Measurements from ENCODE around the gene PLSCR4.

Gene PLSCR4

DNA sequence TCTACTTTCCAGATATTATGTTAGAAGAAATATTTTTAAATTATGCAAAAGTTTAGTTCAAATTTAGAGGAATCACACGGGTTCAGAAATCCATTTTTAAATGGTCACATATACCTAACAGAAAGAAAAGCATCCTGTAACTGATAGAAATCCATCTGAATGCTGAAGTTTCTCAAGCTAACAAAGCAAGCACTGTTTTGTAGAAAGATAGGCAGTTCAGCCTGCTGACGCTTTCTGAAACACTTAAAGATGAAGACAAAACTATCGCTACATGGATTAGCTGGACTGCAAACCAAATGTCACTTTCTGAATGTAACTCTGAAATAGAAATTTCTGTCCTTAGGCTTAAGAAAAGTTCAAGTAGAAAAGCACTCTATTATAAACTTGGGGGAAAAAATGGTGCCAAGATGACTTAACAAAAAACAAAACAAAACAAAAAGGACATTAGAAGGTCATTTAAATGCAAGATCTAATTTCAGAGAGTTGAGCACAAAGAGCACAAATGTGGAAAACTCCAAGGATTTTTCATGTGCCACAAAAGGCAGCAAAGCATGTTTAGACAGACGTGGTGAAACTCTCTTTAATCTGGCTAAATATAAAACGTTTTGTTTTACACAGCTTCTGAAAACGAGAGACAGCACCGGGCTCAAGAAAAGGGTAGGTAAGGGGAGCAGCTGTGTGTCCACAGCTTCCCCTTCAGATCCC, 91.1 kb downstream of the PLSCR4 start:
- no peak for DNase-seq

DNA sequence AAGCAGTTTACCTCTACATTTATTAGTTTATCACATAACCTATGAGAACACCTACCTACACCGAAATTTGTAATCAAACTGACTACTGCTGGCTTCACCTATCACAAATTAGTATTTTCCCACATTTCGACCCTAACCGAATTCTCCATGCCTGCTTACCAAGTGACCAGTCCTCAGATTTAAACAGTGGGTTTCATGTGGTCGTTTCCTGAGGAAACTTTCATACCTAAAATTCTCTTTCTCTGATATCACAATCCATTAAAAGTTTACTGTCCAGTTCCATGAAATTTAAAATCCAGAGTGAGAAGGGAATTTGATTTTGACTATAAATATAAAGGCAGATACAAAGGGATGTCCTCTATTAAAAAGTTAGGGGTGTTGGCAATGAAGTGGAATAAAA, 91.9 kb downstream of the PLSCR4 start:
- DNase-seq: no peak

DNA sequence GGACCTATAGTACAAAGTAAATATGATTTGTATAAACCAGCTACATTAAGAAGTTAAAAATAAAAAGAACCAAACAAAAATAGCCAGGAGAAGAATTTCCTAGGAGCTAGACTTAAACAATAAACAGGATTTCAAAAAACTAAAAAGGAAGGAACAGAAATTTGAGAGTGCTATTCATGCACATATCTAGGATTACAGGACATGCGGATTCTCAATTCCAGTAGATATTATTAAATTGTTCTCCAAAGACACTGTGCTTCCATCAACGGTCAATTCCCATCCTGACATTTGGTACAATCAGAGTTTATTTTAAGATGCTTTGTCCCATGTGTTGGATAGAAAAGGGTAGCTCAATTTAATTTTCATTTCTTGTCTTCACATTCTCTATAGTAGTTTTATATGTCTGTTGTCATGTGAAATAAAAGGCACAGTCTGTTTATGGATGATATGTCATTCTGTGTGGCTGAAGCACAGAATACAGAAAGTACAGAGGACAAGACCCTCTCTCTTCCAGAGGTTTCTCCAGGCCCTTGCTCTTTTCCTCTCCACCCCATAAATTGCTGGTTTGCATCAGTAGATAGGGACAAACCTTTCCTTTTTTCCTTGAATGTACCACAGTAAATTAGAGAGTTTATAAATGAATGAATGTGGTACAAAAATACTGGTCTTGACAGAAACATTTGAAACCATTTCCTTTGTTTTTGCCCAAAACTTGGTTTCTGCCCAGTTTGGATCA, 93.4 kb downstream of the PLSCR4 start:
- no peak for DNase-seq

DNA sequence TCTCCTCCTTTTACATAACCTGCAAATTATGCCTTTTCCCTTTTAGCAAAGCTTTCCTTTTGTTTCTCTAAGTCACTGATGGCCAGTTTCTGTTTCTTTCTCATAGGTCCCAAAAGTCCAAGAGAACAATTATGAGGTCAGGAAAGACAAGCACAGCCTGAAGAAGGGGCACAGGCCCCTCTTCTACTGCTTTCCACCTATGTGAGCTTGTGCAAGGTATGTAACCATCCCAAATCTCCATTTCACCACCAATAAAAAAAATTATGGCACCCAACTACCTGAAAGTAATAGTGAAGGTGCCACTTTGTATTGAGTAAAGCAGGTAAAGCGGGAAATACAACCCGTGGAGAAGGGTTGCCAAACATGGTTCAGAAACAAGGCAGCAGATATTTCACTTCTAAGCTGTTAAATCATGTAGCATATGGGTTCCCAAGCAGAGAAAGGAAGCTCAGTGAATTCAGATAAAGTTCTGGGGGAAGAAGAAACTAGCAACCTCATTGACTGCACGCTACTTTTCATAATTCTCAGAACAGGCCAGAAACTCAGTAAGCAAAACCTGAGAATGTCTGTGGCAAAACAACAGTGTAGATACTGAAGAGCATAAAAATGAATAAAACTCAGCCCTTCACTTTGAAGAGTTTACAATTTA, 94.1 kb downstream of the PLSCR4 start:
- no peak for DNase-seq

DNA sequence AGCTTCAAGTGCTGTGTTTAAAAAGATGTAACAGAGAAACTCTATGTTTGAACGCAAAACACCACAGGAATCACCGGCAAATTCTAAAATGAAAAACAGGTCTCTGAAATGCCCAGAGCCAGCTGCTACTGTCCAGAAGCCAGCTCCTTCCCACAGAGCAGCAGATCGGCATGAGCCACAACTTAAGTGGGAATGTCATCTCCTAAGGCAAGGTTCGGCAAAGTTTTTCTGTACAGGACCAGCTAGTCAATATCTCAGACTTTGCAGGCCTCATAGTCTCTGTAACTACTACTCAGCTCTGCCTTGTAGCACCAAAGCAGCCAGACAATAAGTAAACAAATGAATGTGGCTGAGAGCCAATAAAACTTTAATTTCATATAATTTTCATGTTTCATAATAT, 94.8 kb downstream of the PLSCR4 start:
- DNase-seq: no peak

DNA sequence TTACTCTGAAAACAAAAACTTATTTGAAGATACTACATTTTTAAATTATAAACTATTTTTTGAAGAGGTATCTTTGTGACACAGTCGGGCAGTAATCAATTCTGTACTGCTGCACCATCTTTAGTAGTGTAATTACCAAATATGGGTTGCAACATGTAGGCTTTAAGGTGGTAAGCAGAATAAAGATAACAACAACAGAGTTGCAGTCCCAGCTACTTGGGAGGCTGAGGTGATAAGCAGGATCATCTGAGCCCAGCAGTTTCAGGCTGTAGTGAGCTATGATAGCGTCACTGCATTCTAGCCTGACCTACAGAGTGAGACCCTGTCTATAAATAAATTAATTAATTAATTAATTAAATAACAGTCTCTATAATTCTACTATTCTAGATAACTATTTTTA, 95.9 kb downstream of the PLSCR4 start:
- DNase-seq: no peak

DNA sequence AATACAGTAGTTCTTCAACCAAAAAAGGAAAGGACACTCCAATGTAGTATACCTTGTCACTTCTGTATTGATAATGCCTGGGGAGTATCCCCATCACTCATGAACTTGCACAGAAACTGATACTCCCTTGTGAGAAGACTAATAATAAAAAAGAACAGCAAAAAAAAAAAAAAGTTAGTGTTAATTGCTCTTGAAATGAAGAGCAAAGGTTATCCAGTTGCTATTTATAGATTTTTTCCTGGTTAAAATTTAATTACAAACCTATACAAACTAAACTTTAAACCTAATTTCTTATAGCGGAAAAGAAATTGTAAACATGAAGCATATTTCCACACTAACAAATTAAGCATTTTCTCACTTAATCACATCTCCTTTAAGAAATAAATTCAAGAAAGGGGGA, 96.6 kb downstream of the PLSCR4 start:
- DNase-seq: no peak

DNA sequence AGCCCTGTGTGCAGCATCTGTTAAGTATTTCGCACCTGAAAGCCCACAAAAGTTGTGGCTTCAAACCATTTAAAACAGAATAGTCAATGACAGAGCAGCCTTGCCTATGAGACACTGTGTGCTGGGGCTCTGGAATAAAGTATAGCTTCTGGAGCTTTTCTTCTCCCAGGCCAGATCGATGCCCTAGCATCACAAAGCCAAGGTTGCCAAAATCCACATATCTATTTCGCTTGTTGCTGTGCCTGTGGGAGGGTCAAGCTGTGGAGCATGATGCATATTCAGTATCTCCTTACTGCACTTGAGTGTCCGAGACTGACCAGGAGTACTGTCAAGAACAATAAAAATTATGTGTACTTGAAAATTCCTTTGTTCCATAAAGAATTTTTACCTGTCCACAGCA, 97.5 kb downstream of the PLSCR4 start:
- no peak for DNase-seq

DNA sequence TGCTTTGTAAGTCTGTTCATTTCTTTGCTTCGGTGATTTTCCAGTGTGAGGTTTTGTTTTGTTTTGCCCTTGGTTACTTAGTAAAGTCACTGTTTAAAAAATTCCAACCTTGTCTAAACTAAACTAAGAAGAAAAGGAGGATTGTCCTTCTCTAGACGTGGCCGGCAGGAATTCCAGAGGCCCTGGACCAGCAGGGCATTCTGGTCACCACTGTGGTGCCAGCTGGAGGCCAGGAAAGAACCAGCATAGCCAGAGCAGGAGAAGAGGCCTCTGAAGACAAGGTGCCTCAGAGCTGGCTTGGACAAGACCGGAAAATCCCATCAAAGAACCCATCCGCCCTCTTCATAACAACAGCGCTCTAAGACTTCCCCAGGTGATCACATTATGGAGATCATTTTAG, 98.1 kb downstream of the PLSCR4 start:
- DNase-seq: no peak

DNA sequence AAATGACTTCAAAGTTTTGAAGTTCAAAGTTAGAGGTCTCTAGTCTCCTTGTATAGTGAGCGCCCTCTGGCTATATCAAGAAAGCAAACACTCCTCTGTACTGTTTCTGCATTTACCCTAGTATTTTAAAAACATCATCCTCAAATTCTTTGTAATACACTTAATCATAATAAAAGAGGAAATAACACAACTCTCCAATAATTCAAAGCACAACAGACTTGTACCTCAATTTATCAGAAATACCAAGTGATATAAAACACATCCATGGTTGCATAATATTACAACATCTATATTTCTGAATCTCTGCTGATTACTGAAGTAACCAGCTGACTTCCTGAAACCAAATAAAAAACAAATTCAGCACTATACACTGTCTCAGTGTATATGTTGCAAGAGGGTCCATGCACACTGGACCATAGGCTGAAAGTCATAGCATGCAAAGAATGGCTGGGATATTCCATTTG, 102.4 kb downstream of the PLSCR4 start:
- DNase-seq: no peak

DNA sequence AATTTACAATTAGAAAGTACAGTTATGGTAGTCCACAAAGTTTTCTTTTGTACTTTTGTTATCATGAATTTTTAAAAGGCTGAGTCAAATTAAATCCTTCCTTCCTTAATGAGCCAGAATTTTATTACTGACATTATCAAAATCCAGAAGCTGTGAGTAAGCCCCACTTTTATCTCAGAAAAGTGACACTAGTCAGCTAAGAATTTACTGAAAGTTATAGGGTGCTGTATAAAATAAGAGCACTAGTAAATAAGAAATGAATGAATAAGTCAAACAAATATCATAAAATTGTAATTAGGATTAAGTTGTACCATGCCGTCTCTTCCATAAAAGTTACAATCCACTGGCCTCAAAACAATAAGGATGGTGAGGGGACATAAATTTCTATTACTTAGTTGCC, 105.3 kb downstream of the PLSCR4 start:
- DNase-seq: no peak

DNA sequence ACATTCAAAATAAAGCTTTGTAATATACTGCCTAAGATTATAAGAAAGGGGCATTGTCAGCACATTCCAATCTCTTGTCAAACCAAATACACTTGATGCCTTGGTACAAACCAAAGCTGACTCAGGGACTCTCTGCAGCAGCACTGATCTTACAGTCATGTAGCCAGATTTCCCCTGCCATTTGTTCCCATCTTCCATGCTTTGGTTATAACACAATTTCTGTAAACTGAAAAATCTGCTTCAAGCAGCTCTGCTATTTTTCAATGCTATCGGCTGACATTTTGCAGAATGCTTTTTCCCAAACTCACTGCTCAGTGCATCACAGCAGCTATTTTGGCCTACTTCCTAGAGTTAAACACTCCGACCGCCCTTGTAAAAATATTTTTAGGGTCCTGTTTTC, 108.1 kb downstream of the PLSCR4 start:
- DNase-seq: no peak

Data from CD4-positive, alpha-beta T cell treated with Interleukin-10 for 1 hour (primary cell).